GM06990 (cell line): ENCODE data around the gene WNT2.
A peak's percentile ranks its signal among the peaks of the same experiment; 100 is the strongest.

Source experiments
- DNase-seq: peaks from one replicate; pipeline ENCODE4 v3.0.0-alpha.2; 2011; ENCODE audit not compliant: insufficient read length; ENCODE audit errors: extremely low read depth
- H3K27me3 ChIP-seq: replicated peaks from 2 replicates; pipeline ENCODE4 v1.6.0; 2011; ENCODE audit warnings: low read length; ENCODE audit not compliant: control insufficient read depth, insufficient read depth
- H3K36me3 ChIP-seq: 2 replicates; pipeline ENCODE4 v1.5.1; 2011; ENCODE audit warnings: low read length; ENCODE audit not compliant: control insufficient read depth, insufficient read depth
- H3K4me3 ChIP-seq: replicated peaks from 2 replicates; pipeline ENCODE4 v1.5.1; 2011; ENCODE audit warnings: low read depth, mild to moderate bottlenecking, control low read depth, low read length
- TF ChIP-seq, protein P1 (sequence below): IDR thresholded peaks from 2 replicates; pipeline ENCODE4 v1.5.1; 2011; ENCODE audit warnings: low read length, control low read depth, mild to moderate bottlenecking, inconsistent platforms; ENCODE audit not compliant: insufficient read depth, poor library complexity, severe bottlenecking

WNT2 gene

DNA sequence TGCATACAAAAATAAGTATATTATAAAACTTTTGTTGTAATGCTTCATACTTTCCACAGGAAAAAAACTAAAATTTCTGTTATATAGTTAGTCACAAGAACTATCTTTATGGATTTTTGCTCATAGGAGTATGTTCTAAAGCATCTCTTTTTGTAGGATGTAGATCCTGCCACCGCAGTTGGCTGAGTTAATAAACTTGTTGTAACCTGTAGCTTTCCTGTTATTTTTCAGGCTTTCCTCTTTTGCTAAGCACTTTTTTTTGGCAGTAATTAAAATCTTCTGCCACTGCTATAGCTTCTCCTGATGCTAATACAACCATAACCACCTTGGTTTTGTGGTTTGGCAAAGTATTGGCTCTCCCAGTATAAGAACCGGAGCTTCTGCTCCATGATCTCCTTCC, 60.3 kb downstream of the WNT2 start:
- Histone ChIP-seq H3K36me3 (no peaks in the 10 kb centered on the region), H3K27me3 (no peaks in the 10 kb centered on the region), H3K4me3 (no peak overlapping the region)
- TF ChIP-seq, protein P1, sequence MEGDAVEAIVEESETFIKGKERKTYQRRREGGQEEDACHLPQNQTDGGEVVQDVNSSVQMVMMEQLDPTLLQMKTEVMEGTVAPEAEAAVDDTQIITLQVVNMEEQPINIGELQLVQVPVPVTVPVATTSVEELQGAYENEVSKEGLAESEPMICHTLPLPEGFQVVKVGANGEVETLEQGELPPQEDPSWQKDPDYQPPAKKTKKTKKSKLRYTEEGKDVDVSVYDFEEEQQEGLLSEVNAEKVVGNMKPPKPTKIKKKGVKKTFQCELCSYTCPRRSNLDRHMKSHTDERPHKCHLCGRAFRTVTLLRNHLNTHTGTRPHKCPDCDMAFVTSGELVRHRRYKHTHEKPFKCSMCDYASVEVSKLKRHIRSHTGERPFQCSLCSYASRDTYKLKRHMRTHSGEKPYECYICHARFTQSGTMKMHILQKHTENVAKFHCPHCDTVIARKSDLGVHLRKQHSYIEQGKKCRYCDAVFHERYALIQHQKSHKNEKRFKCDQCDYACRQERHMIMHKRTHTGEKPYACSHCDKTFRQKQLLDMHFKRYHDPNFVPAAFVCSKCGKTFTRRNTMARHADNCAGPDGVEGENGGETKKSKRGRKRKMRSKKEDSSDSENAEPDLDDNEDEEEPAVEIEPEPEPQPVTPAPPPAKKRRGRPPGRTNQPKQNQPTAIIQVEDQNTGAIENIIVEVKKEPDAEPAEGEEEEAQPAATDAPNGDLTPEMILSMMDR, result no peak
- no peak for DNase-seq

DNA sequence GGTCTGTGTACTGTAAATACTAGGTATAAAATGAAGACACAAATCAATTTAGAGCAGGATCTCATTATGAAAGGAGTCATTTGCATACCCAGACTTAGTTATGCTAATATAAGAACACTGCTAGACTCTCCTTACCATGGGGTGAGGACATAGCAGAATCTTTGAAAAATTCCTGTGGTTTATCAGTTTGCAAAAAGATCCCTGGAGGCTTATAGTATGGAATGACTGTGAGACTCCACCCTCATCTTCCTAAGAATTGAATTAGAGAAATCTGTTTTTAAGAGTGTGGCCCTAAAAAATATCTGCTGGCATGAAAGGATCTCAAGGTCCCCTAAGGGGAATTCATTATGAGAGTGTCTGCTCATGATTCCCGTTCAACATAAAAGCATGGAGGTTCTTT, 63.2 kb downstream of the WNT2 start:
- Histone ChIP-seq H3K27me3 (no peaks in the 10 kb centered on the region), H3K36me3 (no peaks in the 10 kb centered on the region), H3K4me3 (no peak overlapping the region)
- no peak for DNase-seq
- TF ChIP-seq, protein P1, result no peak

DNA sequence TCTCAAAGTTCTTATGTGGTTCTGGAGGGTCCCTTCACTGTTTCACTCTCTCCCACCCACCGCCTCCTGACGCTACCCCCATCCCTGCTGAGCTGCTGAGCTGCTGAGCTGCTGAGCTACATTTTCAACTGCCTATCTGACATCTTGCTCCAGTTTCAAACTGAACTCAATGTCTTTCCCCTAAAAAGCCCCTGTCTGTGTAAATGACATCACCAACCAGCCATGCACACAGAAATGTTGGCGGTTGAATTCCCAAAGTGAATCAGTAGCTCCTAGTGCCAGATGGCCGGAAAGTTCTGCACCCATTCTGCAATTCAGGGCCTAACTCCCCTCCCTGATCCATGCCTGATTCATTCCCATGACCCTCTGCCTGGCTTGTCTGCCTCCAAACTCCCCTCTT, 71.2 kb downstream of the WNT2 start:
- DNase-seq, result peak; percentile 41
- TF ChIP-seq, protein P1, result no peak

DNA sequence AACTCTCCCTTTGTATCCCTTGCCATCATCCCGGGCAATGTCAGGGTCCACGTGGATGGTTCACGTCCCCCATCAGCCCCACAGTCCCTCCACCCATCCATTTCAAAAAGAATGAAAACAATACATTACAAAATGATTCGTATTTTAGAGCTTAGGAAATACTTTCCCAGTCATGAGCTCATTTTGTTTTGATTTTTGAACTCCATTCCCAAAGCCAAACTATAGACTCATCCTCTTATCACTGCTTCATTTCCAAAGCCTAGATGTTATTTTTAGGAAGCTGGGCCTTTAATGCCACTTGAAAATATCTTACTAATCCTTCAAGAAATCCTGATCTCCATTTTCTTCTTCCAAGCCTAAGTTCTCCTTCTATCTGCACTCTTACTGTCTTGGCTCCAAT, 72.1 kb downstream of the WNT2 start:
- Histone ChIP-seq H3K27me3 (no peaks in the 10 kb centered on the region), H3K4me3 (no peak overlapping the region), H3K36me3 (no peaks in the 10 kb centered on the region)
- TF ChIP-seq, protein P1, result no peak
- no peak for DNase-seq

More for the DNA sequence above, 71.2 kb downstream of the WNT2 start:
- Histone ChIP-seq H3K27me3 (no peaks in the 10 kb centered on the region), H3K36me3 (no peaks in the 10 kb centered on the region), H3K4me3 (no peak overlapping the region)

DNA sequence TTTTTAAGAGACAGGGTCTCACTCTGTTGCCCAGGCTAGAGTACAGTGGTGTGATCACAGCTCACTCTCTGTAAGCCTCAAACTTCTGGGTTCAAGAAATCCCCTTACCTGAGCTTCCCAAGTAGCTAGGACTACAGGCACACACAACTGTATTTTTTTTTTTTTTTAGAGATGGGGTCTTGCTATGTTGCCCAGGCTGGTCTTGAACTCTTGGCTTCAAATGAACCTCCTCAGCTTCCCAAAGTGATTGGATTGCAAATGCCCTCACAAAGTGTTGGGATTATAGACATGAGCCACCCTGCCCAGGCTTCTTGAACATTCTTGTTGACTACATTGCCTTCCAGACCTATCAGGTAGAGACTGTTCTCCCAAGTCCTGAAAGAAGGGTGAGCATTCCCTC, 72.6 kb downstream of the WNT2 start:
- no peaks in the 10 kb centered on the region for H3K27me3 ChIP-seq
- TF ChIP-seq, protein P1, result no peak
- no peaks in the 10 kb centered on the region for H3K36me3 ChIP-seq
- no peak overlapping the region for H3K4me3 ChIP-seq
- no peak for DNase-seq

DNA sequence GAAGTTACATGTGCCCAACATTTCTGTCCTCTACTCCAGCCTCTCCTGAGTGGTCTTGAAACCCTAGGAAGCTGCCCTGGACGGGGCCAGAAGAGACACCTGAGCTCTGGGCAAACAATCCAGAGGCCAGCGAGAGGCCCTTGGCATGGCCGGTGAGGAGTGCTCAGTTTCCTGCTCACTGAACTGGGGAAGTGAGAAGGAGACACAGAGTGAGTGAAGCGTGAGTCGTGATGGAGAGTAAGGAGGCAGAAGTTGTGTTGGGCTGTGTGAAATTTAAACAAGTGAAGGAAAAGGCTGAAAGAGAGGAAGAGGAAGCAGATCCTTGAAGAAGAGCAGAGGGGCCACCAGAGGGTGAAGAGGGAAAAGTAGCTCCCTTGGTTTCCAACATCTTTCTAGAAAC, 73.2 kb downstream of the WNT2 start:
- no peaks in the 10 kb centered on the region for H3K36me3 ChIP-seq
- no peak overlapping the region for H3K4me3 ChIP-seq
- no peaks in the 10 kb centered on the region for H3K27me3 ChIP-seq
- TF ChIP-seq, protein P1, result no peak
- no peak for DNase-seq
